Effector memory CD4-positive, alpha-beta T cell (primary cell): ENCODE results near the gene EIPR1.

Experiments used
- DNase-seq, 3 donors: peaks; one replicate each; pipeline ENCODE4 v3.0.0-alpha.2; 2020
- H3K27ac ChIP-seq: 2 replicates; pipeline ENCODE4 v1.7.0; 2013; ENCODE audit warnings: mild to moderate bottlenecking, low read length, moderate library complexity; ENCODE audit not compliant: insufficient read depth, poor library complexity, severe bottlenecking
- H3K27me3 ChIP-seq: replicated peaks from 2 replicates; pipeline ENCODE4 v1.7.0; 2013; ENCODE audit warnings: mild to moderate bottlenecking, low read length; ENCODE audit not compliant: insufficient read depth, control insufficient read depth, poor library complexity, severe bottlenecking
- H3K36me3 ChIP-seq: 2 replicates; pipeline ENCODE4 v1.7.0; 2013; ENCODE audit warnings: mild to moderate bottlenecking, low read length, moderate library complexity; ENCODE audit not compliant: control insufficient read depth, insufficient read depth
- H3K4me1 ChIP-seq: 2 replicates; pipeline ENCODE4 v1.7.0; 2013; ENCODE audit warnings: low read length, mild to moderate bottlenecking; ENCODE audit not compliant: control insufficient read depth, insufficient read depth, poor library complexity, severe bottlenecking
- H3K4me3 ChIP-seq: 2 replicates; pipeline ENCODE4 v1.7.0; 2013; ENCODE audit warnings: low read length, low read depth, mild to moderate bottlenecking; ENCODE audit not compliant: insufficient read depth, poor library complexity, severe bottlenecking
- H3K9me3 ChIP-seq: 2 replicates; pipeline ENCODE4 v1.7.0; 2013; ENCODE audit warnings: mild to moderate bottlenecking, low read length, moderate library complexity; ENCODE audit not compliant: control insufficient read depth

The EIPR1 gene

GRCh38 chr2:3319134-3319533, 58.5 kb downstream of the EIPR1 start:
- Histone ChIP-seq H3K4me3 (no peak overlapping the region), H3K36me3 (no peaks in the 10 kb centered on the region), H3K27ac (no peak overlapping the region), H3K4me1 (no peaks in the 10 kb centered on the region), H3K27me3 (no peaks in the 10 kb centered on the region), H3K9me3 (no peaks in the 10 kb centered on the region)
- DNase-seq = no peak

- H3K4me3 ChIP-seq = no peak overlapping the region
- H3K27ac ChIP-seq = no peak overlapping the region
Observed at GRCh38 chr2:3317871-3318590, 59.6 kb downstream of the EIPR1 start.

GRCh38 chr2:3317277-3317685, 60.3 kb downstream of the EIPR1 start:
- Histone ChIP-seq H3K4me1 (peaks cover 5% of the 10 kb centered on the region), H3K27me3 (no peaks in the 10 kb centered on the region), H3K27ac (no peak overlapping the region), H3K4me3 (no peak overlapping the region), H3K36me3 (no peaks in the 10 kb centered on the region), H3K9me3 (no peaks in the 10 kb centered on the region)
- no peak for DNase-seq

More at GRCh38 chr2:3317871-3318590, 59.6 kb downstream of the EIPR1 start:
- no peaks in the 10 kb centered on the region for H3K36me3 ChIP-seq
- DNase-seq = no peak
- no peaks in the 10 kb centered on the region for H3K27me3 ChIP-seq
- H3K4me1 ChIP-seq = no peaks in the 10 kb centered on the region
- H3K9me3 ChIP-seq = no peaks in the 10 kb centered on the region

GRCh38 chr2:3316456-3317276, 61.0 kb downstream of the EIPR1 start:
- no peak overlapping the region for H3K27ac ChIP-seq
- H3K4me3 ChIP-seq = no peak overlapping the region
- peaks cover 5% of the 10 kb centered on the region for H3K4me1 ChIP-seq
- no peak for DNase-seq
- no peaks in the 10 kb centered on the region for H3K9me3 ChIP-seq
- no peaks in the 10 kb centered on the region for H3K36me3 ChIP-seq
- no peaks in the 10 kb centered on the region for H3K27me3 ChIP-seq

DNA sequence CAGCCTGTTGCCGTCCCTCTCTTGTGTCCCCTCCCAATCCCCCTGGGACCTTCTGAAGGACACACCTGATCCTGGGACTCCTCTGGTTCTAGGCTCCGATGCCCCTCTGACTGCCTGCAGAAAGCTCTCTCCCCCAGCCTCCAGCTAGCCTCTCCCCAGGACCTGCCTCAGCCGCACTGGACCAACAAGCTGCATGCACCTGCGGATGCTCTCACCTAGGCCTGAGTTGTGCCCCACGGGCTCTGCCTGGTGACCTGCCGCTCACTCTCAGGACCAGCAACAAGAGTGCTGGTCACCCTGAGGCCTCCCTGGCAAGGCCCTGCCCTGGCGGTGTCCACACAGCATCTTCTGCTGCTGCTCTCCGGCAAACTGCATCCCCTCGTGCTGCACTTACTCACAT, 63.0 kb downstream of the EIPR1 start:
- Histone ChIP-seq H3K27ac (no peak overlapping the region), H3K4me3 (no peak overlapping the region)
- no peak for DNase-seq

GRCh38 chr2:3313781-3314375, 63.7 kb downstream of the EIPR1 start:
- no peak for DNase-seq
- Histone ChIP-seq H3K27ac (no peak overlapping the region), H3K4me1 (peaks cover 5% of the 10 kb centered on the region), H3K9me3 (no peaks in the 10 kb centered on the region), H3K27me3 (no peaks in the 10 kb centered on the region), H3K36me3 (no peaks in the 10 kb centered on the region), H3K4me3 (no peak overlapping the region)

More for the DNA sequence above, 63.0 kb downstream of the EIPR1 start:
- no peaks in the 10 kb centered on the region for H3K9me3 ChIP-seq
- peaks cover 5% of the 10 kb centered on the region for H3K4me1 ChIP-seq
- no peaks in the 10 kb centered on the region for H3K36me3 ChIP-seq
- H3K27me3 ChIP-seq = no peaks in the 10 kb centered on the region

DNA sequence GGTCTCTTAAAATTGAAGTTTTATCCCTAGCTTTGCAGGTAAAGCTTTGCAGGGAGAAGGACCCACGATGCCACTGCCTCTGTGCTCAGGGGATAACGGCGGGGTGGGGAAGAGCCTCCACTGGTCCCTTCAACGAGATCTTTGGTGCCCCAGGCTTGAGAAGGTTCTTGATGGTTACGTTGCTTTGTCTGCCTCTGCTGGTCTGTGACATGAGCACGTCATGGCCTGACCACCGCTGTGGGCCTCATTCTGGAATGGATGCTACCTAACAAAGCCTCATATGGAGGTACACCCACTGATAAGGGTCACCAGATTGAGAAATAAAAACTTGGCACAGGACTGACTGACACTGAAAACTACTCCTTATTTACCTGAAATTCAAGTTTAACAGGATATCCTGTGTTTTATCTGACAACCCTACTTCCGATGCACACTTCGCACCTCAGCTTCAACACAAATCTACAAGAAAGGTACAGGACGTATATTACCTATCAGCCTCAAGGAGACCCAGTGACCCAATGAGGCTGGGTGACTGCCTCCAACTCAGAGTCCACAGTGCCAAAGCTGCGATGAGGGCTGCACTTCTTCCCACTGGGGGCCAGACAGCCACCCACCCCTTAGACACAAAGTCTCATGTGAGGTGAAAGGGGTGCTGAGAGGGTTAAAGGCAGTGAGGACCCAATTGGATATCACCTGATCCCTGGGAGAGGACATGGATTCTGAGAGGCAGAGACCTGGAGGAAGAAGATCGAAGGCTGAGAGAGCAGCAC, 64.9 kb downstream of the EIPR1 start:
- Histone ChIP-seq H3K27me3 (no peaks in the 10 kb centered on the region), H3K4me1 (peaks cover 5% of the 10 kb centered on the region), H3K36me3 (no peaks in the 10 kb centered on the region), H3K9me3 (no peaks in the 10 kb centered on the region), H3K27ac (no peak overlapping the region), H3K4me3 (no peak overlapping the region)
- DNase-seq = no peak

- Histone ChIP-seq H3K4me3 (no peak overlapping the region), H3K27ac (no peak overlapping the region), H3K36me3 (no peaks in the 10 kb centered on the region), H3K9me3 (no peaks in the 10 kb centered on the region), H3K4me1 (peaks cover 5% of the 10 kb centered on the region), H3K27me3 (no peaks in the 10 kb centered on the region)
- no peak for DNase-seq
Observed at GRCh38 chr2:3311601-3312000, 66.0 kb downstream of the EIPR1 start.

DNA sequence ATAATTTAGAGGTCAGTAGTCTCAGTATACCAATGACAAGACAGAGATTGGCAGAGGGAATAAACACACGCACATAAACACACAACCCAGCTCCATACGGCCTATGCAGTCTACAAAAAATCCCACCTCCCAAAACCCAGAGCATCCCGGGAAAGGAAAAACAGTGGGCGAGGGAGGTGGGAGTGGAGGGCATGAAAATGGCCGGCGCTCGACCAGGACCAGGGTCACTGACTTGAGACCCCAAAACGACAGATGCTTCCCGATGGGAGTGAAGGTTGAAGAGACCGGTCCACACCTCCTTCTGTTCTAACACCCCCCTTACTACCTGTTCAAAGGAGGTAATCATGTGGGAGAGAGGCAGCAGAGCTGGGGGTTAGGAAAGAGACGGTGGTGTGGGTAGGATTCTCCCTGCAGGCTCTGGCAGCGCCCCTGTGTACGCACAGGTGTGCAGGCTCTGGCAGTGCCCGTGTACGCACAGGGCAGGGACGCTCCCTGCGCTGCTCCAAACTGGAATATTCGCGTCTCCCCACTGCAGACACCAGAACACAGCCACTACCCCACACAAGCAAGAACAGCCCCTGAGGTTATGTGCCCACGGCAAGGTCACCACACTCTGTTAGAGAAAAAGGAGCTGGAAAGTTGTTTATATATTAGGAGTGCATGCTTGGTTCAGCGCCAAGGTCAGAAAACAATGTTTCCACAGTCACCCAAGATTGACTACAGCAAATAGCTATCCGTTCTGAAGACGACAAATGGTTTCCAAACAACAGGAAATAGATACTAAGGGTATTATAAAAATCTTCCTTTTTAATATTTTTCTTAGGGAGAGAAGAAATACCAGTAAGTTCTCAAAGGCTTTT, 67.9 kb downstream of the EIPR1 start:
- no peaks in the 10 kb centered on the region for H3K36me3 ChIP-seq
- no peak overlapping the region for H3K27ac ChIP-seq
- H3K4me3 ChIP-seq = no peak overlapping the region
- peaks cover 5% of the 10 kb centered on the region for H3K4me1 ChIP-seq
- no peaks in the 10 kb centered on the region for H3K27me3 ChIP-seq
- H3K9me3 ChIP-seq = no peaks in the 10 kb centered on the region
- DNase-seq = no peak
